Adipose tissue (tissue), 3 donors: ENCODE data around the gene NFATC2IP. TPM values are rescaled to one million over a fixed set of nuclear protein-coding genes. Genes with fewer than 3 reads are reported as not detected.

Source experiments
- H3K27ac ChIP-seq: one replicate; pipeline ENCODE4 v1.5.1; 2013; ENCODE audit warnings: low read depth, low read length
- WGBS, 3 donors: extraction: QIAGEN DNeasy Blood & Tissue Kit; methylation state at CpG; one replicate each; pipeline ENCODE4 v1.1.7; 2013; 5-methylcytosine and 5-hydroxymethylcytosine counted together
- polyA plus RNA-seq, 3 donors: library from polyadenylated mRNA; stranded (reverse); fragments of 200-250 nt; gene quantifications; one replicate each; pipeline ENCODE4 v1.2.3, GENCODE V29; 2013
- donor health status: healthy with polysubstance abuse.
- donor health status: Bipolar disorder and iron deficiency.
- donor health status: healthy.

The NFATC2IP gene
- polyA plus RNA-seq: 10 to 100 TPM; 10.8 to 19.2 (median 17.4) TPM

GRCh38 chr16:28950648-28951409 lies at the start of gene NFATC2IP:
TSS of gene NFATC2IP (plus strand) at chr16:28950937. CDS start at chr16:28951012, 75 bp downstream.
- 0 to 1% (median 0%) methylated on average over 63 to 79 of the region's 79 CpGs for WGBS, 3 donors

GRCh38 chr16:28901862-28902261 lies 48.9 kb upstream of the NFATC2IP start:
- WGBS, 3 donors: 80 to 94% (median 83%) methylated on average over 14 to 15 of the region's 15 CpGs
- H3K27ac ChIP-seq: no peak overlapping the region

More at GRCh38 chr16:28950648-28951409, at the start of gene NFATC2IP:
- H3K27ac ChIP-seq: peak within 1 kb of the TSS; percentile 55

- 30 to 57% (median 44%) methylated on average over 11 of the region's 11 CpGs for WGBS, 3 donors
- no peak overlapping the region for H3K27ac ChIP-seq
Observed at GRCh38 chr16:28902909-28903308, 47.8 kb upstream of the NFATC2IP start.

- no peak overlapping the region for H3K27ac ChIP-seq
- 53 to 88% (median 82%) methylated on average over 27 to 29 of the region's 29 CpGs for WGBS, 3 donors
Observed at GRCh38 chr16:28903344-28904042, 47.2 kb upstream of the NFATC2IP start.

GRCh38 chr16:28904363-28904762 lies 46.4 kb upstream of the NFATC2IP start:
- WGBS, 3 donors: 86 to 90% (median 88%) methylated on average over 14 of the region's 14 CpGs
- no peak overlapping the region for H3K27ac ChIP-seq

- WGBS, 3 donors: 91 to 95% (median 94%) methylated on average over 16 of the region's 16 CpGs
- H3K27ac ChIP-seq: no peak overlapping the region
Observed at GRCh38 chr16:28904828-28905227, 45.9 kb upstream of the NFATC2IP start.

- 87 to 93% (median 92%) methylated on average over 7 to 9 of the region's 9 CpGs for WGBS, 3 donors
- H3K27ac ChIP-seq: no peak overlapping the region
Observed at GRCh38 chr16:28905229-28905754, 45.4 kb upstream of the NFATC2IP start.

GRCh38 chr16:28905800-28906372 lies 44.9 kb upstream of the NFATC2IP start:
- no peak overlapping the region for H3K27ac ChIP-seq
- WGBS, 3 donors: 84 to 88% (median 87%) methylated on average over 22 to 24 of the region's 24 CpGs

- WGBS, 3 donors: 85 to 88% (median 87%) methylated on average over 19 of the region's 19 CpGs
- H3K27ac ChIP-seq: no peak overlapping the region
Observed at GRCh38 chr16:28910086-28911031, 40.4 kb upstream of the NFATC2IP start.

GRCh38 chr16:28912558-28912957 lies 38.2 kb upstream of the NFATC2IP start:
- WGBS, 3 donors: 86 to 92% (median 89%) methylated on average over 12 of the region's 12 CpGs
- no peak overlapping the region for H3K27ac ChIP-seq

- H3K27ac ChIP-seq: no peak overlapping the region
- WGBS, 3 donors: 88 to 94% (median 92%) methylated on average over 22 to 29 of the region's 29 CpGs
Observed at GRCh38 chr16:28913946-28914724, 36.6 kb upstream of the NFATC2IP start.

- H3K27ac ChIP-seq: no peak overlapping the region
Observed at GRCh38 chr16:28915181-28915580, 35.6 kb upstream of the NFATC2IP start.

- H3K27ac ChIP-seq: no peak overlapping the region
- 86 to 94% (median 90%) methylated on average over 7 of the region's 7 CpGs for WGBS, 3 donors
Observed at GRCh38 chr16:28917095-28917494, 33.6 kb upstream of the NFATC2IP start.

- no peak overlapping the region for H3K27ac ChIP-seq
- 96 to 97% (median 97%) methylated on average over 3 of the region's 3 CpGs for WGBS, 3 donors
Observed at GRCh38 chr16:28918698-28919097, 32.0 kb upstream of the NFATC2IP start.

GRCh38 chr16:28923231-28923587 lies 27.5 kb upstream of the NFATC2IP start:
- 57 to 97% (median 90%) methylated on average over 3 of the region's 3 CpGs for WGBS, 3 donors
- H3K27ac ChIP-seq: no peak overlapping the region

GRCh38 chr16:28923652-28924398 lies 26.9 kb upstream of the NFATC2IP start:
- 24 to 80% (median 71%) methylated on average over 13 of the region's 13 CpGs for WGBS, 3 donors
- H3K27ac ChIP-seq: no peak overlapping the region

GRCh38 chr16:28924399-28924761 lies 26.4 kb upstream of the NFATC2IP start:
- 12 to 50% (median 37%) methylated on average over 15 of the region's 15 CpGs for WGBS, 3 donors
- H3K27ac ChIP-seq: no peak overlapping the region
